GM21367 (cell line): ENCODE results near the gene BACH1.

ENCODE experiments used
- ATAC-seq: cut with Tn5 transposase; IDR thresholded peaks from one replicate; pipeline ENCODE4 v1.9.1; 2021; ENCODE audit not compliant: unreplicated experiment

The BACH1 gene

GRCh38 chr21:29313662-29314408, 15.1 kb downstream of the BACH1 start:
- no peak for ATAC-seq

GRCh38 chr21:29315131-29315749, 16.5 kb downstream of the BACH1 start:
- no peak for ATAC-seq

GRCh38 chr21:29316029-29316742, 17.5 kb downstream of the BACH1 start:
- no peak for ATAC-seq

GRCh38 chr21:29316806-29317205, 18.1 kb downstream of the BACH1 start:
- no peak for ATAC-seq

GRCh38 chr21:29318354-29318753, 19.6 kb downstream of the BACH1 start:
- ATAC-seq = no peak

GRCh38 chr21:29320031-29320430, 21.3 kb downstream of the BACH1 start:
- no peak for ATAC-seq

- ATAC-seq = no peak
Measured at GRCh38 chr21:29321217-29321616, 22.5 kb downstream of the BACH1 start.

GRCh38 chr21:29321932-29322928, 23.5 kb downstream of the BACH1 start:
- ATAC-seq = no peak

- ATAC-seq = no peak
Measured at GRCh38 chr21:29323189-29323588, 24.5 kb downstream of the BACH1 start.

GRCh38 chr21:29326914-29327554, 28.3 kb downstream of the BACH1 start:
- no peak for ATAC-seq

- no peak for ATAC-seq
Measured at GRCh38 chr21:29329406-29329805, 30.7 kb downstream of the BACH1 start.

- ATAC-seq = no peak
Measured at GRCh38 chr21:29330797-29331196, 32.1 kb downstream of the BACH1 start.

- ATAC-seq = no peak
Measured at GRCh38 chr21:29332461-29333362, 34.0 kb downstream of the BACH1 start.

- ATAC-seq = no peak
Measured at GRCh38 chr21:29333406-29333805, 34.7 kb downstream of the BACH1 start.

GRCh38 chr21:29334717-29335428, 36.2 kb downstream of the BACH1 start:
- ATAC-seq = no peak

GRCh38 chr21:29335720-29336119, 37.0 kb downstream of the BACH1 start:
- no peak for ATAC-seq

- no peak for ATAC-seq
Measured at GRCh38 chr21:29338256-29338655, 39.5 kb downstream of the BACH1 start.

GRCh38 chr21:29340228-29340627, 41.5 kb downstream of the BACH1 start:
- no peak for ATAC-seq
